T-helper 22 cell (primary cell): ENCODE measurements around the gene SLC6A8.
"Not testable (repeated sequence)": the region's sequence is repeated elsewhere in the genome, so short reads cannot be mapped to it uniquely, and the experiment has no call there.

Experiments used
- DNase-seq: peaks from one replicate; pipeline ENCODE4 v3.0.0-alpha.2; 2020; ENCODE audit warnings: low read depth

Gene SLC6A8

DNA sequence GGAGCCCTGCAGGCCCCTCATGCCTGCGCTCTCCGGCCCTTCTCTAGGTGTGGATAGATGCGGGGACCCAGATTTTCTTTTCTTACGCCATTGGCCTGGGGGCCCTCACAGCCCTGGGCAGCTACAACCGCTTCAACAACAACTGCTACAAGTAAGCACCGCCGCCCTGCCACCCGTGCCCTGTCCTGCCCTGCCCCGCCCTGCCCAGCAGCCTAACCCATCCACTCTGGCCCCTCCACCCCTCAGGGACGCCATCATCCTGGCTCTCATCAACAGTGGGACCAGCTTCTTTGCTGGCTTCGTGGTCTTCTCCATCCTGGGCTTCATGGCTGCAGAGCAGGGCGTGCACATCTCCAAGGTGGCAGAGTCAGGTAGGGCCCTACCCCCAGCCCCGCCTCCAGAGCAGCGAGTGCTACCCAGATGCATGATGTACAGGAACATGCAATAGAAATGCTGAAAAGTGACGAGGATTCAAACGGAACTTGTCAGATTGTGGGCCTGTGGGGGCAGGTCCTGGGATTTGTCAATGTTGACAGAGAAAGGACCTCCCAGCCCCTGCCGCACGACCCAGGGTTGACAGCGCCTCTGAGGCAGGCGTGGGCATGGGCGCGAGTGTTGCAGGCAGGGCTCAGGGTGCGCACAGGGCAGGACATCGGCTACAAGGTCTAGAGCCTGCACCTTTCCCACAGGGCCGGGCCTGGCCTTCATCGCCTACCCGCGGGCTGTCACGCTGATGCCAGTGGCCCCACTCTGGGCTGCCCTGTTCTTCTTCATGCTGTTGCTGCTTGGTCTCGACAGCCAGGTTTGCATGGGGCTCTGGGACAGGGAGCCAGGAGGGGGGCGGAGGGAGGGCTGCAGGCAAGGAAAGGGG lies 5.7 kb downstream of the SLC6A8 start:
- no peak for DNase-seq

DNA sequence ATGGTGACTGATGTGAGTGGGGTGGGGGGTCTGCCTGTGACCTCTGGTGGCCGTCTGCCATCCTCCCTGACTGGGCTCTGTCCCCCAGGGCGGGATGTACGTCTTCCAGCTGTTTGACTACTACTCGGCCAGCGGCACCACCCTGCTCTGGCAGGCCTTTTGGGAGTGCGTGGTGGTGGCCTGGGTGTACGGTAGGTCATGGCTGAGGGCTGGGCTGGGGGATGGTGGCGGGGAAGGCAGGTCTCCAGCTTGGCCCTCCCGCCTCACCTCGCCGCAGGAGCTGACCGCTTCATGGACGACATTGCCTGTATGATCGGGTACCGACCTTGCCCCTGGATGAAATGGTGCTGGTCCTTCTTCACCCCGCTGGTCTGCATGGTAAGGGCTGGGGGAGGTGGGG lies 6.5 kb downstream of the SLC6A8 start:
- DNase-seq = not testable (repeated sequence)

DNA sequence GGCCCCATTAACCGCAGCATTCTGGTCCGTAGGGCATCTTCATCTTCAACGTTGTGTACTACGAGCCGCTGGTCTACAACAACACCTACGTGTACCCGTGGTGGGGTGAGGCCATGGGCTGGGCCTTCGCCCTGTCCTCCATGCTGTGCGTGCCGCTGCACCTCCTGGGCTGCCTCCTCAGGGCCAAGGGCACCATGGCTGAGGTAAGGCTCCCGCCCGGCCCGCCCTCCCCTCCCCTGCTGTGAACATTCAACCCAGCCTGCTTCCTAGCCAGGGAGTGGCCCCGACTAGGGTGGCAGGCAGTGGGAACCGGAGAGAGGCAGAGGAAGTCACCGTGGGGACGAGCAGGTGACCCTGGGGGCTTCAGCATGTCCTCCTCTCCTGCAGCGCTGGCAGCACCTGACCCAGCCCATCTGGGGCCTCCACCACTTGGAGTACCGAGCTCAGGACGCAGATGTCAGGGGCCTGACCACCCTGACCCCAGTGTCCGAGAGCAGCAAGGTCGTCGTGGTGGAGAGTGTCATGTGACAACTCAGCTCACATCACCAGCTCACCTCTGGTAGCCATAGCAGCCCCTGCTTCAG lies 7.1 kb downstream of the SLC6A8 start:
- DNase-seq = no peak

DNA sequence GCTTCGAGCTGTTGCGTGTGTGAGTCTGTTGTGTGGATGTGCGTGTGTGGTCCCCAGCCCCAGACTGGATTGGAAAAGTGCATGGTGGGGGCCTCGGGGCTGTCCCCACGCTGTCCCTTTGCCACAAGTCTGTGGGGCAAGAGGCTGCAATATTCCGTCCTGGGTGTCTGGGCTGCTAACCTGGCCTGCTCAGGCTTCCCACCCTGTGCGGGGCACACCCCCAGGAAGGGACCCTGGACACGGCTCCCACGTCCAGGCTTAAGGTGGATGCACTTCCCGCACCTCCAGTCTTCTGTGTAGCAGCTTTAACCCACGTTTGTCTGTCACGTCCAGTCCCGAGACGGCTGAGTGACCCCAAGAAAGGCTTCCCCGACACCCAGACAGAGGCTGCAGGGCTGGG lies 8.4 kb downstream of the SLC6A8 start:
- no peak for DNase-seq

DNA sequence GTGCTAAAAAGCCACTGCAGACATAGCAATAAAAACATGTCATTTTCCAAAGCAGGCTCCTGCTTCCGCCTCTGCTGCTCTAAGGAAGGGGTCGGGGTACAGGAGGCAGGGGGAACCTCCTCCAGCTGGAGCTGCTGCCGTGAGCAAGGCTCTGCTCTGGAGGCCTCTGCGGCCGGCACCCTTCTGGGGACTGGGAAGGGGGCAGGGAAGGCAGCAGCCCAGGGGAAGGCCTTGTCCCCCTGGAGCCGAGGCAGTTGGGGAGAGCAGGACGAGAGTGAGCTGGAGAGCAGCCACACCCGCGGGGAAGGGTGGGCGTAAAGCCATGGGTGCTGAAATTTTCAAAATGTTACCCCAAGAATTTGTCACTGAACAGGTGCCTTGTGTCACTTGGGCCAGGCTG lies 8.8 kb downstream of the SLC6A8 start:
- not testable (repeated sequence) for DNase-seq

DNA sequence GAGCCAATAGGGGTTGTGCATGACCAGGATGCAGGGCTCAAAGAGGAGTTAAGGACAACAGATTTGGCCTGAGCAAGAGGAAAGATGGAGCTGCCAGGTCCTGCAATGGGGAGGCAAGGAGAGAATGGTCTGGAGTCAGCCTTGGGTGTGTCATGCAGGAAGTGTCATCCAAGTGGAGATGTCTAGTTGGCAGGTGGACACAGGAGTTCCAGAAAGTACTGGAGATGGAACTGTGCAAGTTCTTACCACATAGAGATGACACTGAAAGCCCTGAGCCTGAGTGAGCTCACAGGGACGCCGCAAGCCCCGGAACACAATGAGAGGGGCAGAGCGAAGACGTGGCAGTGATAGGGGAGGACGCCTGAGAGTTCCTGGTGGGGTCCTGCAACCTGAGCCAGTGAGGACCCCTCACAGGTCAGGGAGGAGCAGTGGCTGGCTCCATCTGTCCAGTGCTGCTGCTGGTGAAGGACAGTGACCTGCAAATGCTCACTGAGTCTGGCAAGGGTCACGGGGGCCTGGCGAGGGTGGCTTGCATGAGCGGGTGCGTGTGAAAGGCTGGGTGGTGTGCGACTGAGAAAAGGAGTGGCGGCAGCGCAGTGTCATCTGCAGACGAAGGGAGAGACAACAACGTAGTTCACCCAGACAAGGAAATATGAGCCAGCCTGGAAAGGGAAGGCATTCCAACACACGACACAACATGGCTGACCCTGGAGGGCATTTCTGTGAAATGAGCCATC lies 9.4 kb downstream of the SLC6A8 start:
- not testable (repeated sequence) for DNase-seq

DNA sequence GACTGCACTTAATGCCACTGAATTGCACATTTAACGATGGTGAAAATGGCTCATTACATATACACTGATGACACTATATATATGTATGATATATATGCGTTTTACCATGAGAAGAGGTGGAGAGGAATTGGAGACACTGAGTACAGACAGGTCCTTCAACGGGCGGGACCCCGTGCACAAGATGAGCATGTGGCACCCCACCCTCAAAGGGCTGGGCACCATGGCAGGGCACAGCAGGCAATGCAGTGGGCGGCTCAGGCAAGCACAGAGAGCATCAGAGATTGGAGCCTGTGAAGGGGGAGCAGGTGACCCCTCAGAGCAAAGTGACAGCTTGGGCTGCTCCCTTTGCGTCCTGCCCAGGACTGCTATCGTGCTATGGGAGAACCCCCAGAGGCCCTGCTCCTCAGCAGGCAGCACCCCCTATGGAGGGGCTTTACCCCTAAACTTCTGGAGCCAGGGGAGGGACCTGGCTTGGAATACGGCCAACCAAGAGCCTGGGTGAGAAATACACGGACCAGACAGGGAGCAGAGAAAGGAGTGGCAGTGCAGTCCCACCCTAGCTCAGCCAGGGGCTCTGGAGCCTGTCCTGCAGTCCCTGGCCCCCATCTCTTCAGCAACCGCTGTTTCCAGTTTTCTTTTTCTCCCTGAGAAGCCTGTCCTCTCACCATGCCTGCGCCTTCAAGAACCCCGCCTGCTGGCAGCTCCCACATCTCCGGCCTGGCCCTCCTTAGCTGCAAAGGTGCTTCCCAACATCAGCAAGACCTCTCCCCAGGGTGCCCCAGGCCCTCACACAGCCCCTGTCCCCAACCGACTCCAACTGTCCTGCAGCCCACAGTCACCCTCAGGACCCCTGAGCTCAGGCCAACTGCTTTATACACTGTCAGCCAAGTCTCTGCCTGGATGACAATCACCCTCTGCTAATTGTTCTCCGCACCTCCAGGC lies 10.5 kb downstream of the SLC6A8 start:
- DNase-seq = no peak

DNA sequence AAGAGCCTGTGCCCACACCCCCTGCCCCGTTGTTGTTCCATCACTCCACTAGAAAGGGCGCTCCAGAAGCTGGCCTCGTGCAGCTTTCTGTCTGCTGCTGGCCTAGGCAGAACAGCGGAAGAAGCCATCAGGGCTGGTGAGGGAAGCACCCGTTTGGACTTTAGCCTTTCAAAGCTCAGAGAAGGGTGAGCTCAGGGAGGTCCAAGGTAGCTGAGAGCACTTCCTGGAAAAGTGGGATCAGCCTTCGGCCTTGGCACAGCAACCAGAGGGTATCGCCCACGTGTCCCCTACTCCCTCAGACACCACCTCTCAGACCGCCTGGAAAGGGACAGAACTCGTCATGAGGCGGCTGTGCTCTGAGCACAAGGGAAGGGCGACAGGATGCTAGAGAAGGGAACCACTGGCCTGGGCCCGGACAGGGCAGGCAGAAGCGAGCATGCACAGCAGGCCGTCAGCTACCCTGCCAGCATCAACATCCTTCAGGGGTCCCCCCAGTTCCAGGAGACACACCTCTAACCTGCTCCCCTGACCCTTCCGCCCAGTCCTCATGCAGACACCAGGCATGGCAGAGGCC lies 11.6 kb downstream of the SLC6A8 start:
- DNase-seq = not testable (repeated sequence)

DNA sequence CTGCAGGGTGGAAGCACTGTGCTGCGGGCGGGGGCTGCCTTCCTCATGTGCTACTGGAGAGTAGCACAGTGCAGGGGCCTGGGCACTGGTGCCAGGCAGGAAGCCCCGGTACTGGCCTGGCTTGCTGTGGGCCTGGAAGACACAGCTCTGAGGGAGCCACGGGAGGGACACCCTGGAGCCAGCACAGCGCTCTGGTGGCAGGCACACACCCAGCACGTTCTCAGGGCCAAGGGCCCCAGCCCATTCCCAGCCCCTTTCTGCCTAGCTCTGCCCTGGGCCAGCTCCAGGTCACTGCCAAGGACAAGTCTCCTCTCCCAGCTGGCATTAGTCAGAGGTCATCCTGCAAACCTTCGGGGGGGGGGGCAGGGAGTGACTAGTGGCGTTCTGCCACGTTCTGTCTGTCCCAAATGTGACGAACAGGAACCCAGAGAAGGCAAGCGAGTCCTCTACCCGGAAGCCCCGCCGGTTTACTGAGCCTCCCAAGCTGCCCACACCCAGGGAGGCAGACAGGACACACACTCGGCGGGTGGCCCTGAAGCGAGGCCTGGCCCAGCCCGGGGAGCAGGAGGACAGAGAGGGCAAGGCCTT lies 12.2 kb downstream of the SLC6A8 start:
- not testable (repeated sequence) for DNase-seq

DNA sequence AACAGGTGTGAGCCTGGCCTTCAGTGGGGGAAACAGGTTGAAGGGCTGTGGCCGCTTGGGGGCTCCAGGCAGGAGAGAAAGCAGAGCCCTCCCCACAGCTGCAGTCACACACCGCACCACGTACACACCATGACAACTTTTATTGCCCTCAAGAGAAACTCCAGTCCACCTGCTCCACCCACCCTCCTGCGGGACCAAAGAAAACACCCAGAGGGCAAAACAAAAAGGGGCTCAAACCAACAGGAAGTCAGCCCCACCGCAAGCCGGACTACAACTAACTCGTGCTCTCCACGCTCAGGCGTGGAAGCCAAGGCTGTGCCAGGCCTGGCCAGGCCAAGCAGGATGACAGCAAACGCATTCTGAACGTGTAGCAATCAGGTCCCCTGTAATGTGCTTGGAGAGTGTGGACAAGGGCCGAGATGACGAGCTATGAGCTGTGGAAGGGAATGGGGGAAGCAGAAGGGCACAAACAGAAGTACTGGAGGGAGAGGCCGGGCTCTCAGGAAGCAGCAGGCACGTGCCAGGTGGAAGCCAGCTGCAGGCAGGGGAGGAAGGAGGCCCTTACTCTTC lies 12.7 kb downstream of the SLC6A8 start:
- no peak for DNase-seq

DNA sequence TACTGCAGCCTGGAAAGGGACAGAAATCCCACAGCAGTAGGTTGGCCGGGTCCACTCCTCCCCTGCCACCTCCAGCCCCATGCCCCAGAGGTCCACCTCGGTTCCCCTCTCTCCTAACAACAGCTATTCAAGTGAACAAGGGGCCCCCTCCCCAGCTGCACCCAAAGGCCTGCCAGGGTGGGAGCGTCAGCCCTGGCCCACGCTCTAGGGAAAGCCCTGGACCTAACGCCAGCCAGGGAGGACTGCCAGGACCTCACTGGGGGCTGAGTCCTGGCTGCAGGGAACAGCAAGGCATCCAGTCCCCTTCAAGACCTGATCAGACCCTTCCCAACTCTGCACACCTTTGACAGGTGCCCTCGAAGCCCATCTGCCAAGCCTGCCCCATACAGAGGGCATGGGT lies 13.2 kb downstream of the SLC6A8 start:
- no peak for DNase-seq

DNA sequence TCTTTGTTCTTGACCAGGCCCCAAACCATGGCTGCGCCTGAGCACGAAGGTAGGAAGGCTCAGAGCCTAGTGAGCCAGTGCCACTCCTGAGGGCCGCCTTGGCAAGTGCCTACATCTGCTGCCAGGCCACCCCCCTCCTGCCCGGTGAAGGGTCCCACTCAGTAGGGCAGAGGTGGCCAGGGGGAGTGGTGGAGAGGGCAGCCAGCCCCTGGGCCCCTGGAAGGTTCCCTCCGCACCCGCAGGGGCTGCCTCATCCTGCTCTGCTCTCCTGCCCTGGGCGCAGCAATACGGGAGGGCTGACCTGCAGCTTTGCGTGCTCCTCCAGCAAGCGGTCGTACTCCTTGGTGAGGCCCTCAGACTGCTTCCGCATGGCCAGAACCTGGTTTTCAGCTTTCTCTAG lies 14.0 kb downstream of the SLC6A8 start:
- no peak for DNase-seq

DNA sequence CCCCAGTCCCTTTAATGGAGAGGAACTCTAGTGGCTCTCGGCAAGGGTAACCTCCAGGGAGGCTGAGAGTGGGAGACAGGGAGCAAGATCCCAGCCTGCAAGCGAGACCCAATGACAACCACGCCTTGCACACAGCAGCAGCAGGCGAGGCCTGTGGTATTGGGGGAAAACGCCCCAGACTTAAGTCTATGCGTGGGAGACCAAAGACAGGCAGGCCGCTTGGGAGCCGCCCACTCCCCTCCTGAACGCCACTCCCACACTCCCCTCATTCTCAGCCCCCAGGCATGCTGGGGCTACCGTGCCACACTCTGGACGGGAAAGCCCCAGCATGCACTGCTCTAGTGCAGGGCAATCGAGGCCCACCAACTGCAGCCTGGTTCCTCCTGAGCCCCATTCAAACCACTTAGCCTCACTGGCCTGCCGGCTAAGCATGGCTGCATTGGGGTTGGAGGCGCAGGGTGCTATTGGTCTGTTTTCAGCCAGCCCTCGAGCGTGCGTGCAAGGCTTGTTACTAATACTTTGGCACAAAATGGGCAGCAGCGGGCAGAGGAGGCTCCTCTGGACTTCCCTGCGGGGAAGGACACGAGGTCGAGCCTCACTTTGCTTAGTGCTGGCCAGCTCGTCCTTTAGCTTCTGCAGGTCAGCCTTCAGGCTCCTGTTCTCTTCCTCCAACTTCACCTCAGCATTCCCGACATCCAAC lies 14.8 kb downstream of the SLC6A8 start:
- no peak for DNase-seq

DNA sequence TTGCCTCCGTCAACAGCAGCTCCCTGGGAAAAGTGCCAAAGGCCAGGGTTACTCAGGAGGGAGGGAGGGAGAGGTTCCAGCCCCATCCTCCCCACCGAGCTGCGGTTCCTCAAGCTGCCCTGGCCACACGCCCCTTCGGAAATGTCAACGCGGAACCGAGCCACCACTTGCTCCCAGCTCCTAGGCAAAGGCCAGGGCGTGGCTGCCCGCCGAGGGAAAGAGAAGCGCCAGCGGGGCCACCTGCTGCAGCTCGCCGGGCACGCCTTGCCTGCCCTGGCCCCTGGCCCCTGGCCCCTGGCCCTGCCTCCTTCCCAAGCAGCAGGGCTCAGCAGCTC lies 15.3 kb downstream of the SLC6A8 start:
- DNase-seq = no peak

DNA sequence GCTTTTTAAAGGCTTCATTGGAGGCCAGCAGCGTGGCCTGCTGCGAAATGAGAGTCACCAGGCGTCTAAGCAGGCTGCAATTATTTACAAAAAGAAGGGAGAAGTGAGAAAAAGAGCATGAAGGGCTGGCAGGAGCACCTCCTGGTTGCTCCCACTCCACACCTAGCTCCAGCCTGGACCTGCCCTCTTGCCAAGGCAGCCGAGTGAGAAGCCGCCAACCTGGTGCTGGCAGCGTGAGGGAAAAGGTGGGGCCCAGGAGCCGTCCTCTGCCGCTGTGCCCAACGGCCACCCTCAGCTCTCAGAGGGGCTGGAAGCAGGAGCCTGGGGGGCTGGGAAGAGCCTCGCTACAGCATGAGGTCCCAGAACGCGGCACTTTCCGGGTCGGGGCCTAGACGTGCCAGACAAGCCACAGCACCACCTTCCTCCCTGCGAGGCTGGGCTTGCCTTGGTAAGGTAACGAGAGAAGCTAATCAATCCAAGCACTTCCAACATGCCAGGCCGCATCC lies 16.3 kb downstream of the SLC6A8 start:
- no peak for DNase-seq

DNA sequence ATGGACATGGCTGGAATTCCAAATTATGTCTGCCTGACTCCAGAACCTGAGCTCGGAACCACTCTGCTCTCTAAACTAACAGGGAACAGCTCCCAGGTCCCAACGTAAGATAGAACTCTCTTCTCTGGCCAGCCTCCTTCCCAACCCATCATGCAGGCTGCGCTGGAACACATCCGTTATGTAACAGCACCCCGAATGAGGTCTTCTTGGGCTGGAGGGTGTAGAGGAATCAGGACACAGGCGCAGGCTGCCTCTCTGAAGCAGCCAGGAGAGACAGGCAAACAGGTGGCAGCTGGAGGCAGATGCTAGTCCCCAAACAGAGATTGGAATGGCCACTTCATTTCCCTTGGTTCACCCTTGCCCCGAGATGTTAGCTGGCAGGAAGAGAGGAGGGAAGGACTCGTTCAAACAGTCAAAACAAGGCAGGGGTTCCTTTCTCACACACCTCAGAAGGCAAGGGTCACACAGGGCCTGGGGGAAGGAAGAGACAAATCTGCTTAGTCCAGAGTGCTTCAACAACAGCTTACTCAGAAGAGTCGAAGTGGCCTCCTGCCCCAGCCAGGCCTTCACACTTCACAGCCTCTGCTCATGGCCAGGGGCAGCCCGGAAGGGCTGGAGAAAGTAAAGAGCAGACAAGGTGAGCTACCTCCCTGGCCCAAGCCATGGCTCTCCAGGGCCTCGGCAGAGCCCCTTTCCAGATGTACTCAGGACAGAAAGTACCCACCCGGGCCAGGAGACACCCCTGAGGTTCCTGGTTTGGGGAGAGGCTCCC lies 17.1 kb downstream of the SLC6A8 start:
- not testable (repeated sequence) for DNase-seq

DNA sequence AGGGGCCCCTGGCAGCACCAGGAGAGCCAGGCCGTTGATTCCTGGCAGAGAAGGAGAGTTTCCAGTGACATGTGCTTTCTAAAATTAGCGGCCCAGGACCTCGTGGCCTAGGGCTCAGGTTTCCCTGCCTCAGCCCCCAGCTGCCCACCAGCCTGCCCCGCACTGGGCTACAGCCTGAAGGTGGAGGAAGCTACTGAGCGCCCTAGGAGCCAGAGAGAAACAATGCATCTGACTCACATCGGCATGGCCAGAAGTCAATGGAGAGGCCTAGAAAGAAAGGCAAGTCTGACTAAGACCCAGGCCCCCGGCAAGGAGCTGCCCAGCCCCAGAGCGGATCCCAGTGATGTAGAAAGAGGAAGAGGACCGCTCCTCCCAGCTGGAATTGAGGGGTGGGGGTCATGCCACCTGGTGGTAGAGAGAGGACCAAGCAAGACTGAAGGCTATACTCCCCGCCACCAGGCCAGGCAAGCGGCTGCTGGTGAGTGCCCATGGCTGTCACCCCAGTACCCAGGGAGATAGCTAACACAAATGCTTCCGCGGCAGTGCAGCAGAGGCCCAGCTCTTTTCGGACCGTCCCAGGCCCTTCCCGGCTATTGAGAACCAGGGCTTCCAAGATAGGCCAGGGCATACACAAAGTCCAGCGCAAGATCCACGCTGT lies 17.8 kb downstream of the SLC6A8 start:
- DNase-seq = not testable (repeated sequence)

DNA sequence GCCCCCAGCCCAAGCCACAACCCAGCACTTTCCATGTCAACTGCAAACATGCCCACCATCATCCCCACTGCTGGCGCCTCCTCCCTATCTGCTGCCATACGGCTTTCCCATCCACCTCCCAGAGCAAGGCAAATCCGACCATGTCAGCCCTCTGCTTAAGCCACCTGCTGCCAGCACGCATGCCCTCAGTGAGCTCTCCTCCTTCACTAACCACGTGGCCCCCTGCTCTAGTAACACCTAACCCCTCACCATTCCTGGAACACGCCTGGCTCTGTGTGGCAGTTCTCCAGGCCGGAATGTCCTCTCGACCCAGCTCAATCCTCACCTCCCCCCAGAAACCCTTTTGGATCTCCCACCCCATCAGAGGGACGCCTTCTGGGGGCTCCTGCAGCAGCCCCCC lies 19.1 kb downstream of the SLC6A8 start:
- DNase-seq = no peak

DNA sequence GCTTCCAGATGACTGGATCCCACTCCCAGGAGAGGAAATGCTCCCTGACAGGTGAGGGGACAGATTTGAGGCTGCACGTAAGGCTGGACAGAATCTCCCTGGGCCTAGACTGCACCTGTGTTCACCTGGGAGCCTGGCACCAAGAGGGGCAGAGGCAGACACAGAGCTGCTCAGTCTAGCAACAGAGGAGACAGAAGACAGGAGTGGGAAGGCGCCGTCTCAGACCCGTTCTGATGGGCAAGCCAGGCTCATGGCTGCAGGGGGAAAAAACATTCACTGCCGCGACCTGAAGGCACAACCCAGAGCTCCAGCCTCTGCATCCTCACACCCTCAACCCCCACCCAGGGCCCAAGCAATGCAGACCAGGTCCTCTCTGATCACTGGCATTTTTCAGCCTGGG lies 19.7 kb downstream of the SLC6A8 start:
- no peak for DNase-seq
